Memory B cell (primary cell): ENCODE results near the gene DICER1.
A peak's percentile ranks its signal among the peaks of the same experiment; 100 is the strongest.
"Not testable (repeated sequence)": the region's sequence is repeated elsewhere in the genome, so short reads cannot be mapped to it uniquely, and the experiment has no call there.

Experiments used
- ATAC-seq: fragments of 150-1000 bp; cut with Tn5 transposase; 2 replicates; pipeline ENCODE4 v1.10.0; 2021; ENCODE audit warnings: low read depth, mild to moderate bottlenecking, moderate library complexity
- DNase-seq, 2 donors: peaks; one replicate each; pipeline ENCODE4 v3.0.0; 2022; ENCODE audit warnings: low spot score in 2 of 2
- H3K27ac Mint-ChIP-seq: one replicate; pipeline ENCODE4 v1.8.0; 2022; ENCODE audit warnings: mild to moderate bottlenecking, moderate library complexity, mixed read lengths
- H3K27me3 Mint-ChIP-seq: one replicate; pipeline ENCODE4 v1.8.0; 2022; ENCODE audit warnings: mixed read lengths
- H3K36me3 Mint-ChIP-seq: one replicate; pipeline ENCODE4 v1.8.0; 2022; ENCODE audit warnings: mild to moderate bottlenecking, mixed read lengths
- H3K4me1 Mint-ChIP-seq: one replicate; pipeline ENCODE4 v1.8.0; 2022; ENCODE audit warnings: mixed read lengths
- H3K4me3 Mint-ChIP-seq: one replicate; pipeline ENCODE4 v1.8.0; 2022; ENCODE audit warnings: mild to moderate bottlenecking, moderate library complexity, mixed read lengths
- H3K9me3 Mint-ChIP-seq: one replicate; pipeline ENCODE4 v1.8.0; 2022; ENCODE audit warnings: mixed read lengths

Gene DICER1

GRCh38 chr14:95157327-95158189, at the start of gene DICER1:
Gene DICER1, minus strand, starts transcription at chr14:95157529. Its CDS starts 24,071 bp downstream, at chr14:95133458.
- Mint-ChIP-seq H3K4me3 (peak within 1 kb of the TSS; percentile 99), H3K27ac (peak within 1 kb of the TSS; percentile 99), H3K27me3 (no peaks in the 10 kb centered on the region), H3K36me3 (no peaks in the 10 kb centered on the region), H3K4me1 (peaks cover 31% of the 10 kb centered on the region), H3K9me3 (no peaks in the 10 kb centered on the region)
- ATAC-seq (peak; percentile 77), DNase-seq (peak; percentile 95 to 97)

- DNase-seq, result no peak
- no peak for ATAC-seq
- Mint-ChIP-seq H3K27me3 (no peaks in the 10 kb centered on the region), H3K4me1 (no peaks in the 10 kb centered on the region), H3K36me3 (peaks cover 48% of the 10 kb centered on the region), H3K27ac (no peak overlapping the region), H3K9me3 (peaks cover 2% of the 10 kb centered on the region), H3K4me3 (no peak overlapping the region)
Measured at GRCh38 chr14:95206534-95206933, 49.2 kb upstream of the DICER1 start.

GRCh38 chr14:95204705-95205104, 47.4 kb upstream of the DICER1 start:
- Mint-ChIP-seq H3K36me3 (peaks cover 48% of the 10 kb centered on the region), H3K4me1 (no peaks in the 10 kb centered on the region), H3K4me3 (no peak overlapping the region), H3K9me3 (peaks cover 2% of the 10 kb centered on the region), H3K27me3 (no peaks in the 10 kb centered on the region), H3K27ac (no peak overlapping the region)
- no peak for ATAC-seq
- no peak for DNase-seq

DNA sequence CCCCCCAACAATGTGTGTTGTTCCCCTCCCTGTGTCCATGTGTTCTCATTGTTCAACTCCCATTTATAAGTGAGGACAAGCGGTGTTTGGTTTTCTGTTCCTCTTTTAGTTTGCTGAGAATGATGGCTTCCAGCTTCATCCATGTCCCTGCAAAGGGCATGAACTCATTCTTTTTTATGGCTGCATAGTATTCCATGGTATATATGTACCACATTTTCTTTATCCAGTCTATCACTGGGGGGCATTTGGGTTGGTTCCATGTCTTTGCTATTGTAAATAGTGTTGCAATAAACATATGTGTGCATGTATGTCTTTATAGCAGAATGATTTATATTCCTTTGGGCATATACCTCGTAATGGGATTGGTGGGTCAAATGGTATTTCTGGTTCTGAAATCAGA, 44.4 kb upstream of the DICER1 start:
- peaks cover 46% of the 10 kb centered on the region for H3K36me3 Mint-ChIP-seq
- ATAC-seq, H3K27me3 Mint-ChIP-seq, H3K9me3 Mint-ChIP-seq, DNase-seq, H3K27ac Mint-ChIP-seq, H3K4me1 Mint-ChIP-seq, H3K4me3 Mint-ChIP-seq: not testable (repeated sequence)

GRCh38 chr14:95200404-95200803, 43.1 kb upstream of the DICER1 start:
- Mint-ChIP-seq H3K27me3 (no peaks in the 10 kb centered on the region), H3K36me3 (peaks cover 38% of the 10 kb centered on the region), H3K27ac (no peak overlapping the region), H3K4me3 (no peak overlapping the region), H3K9me3 (no peaks in the 10 kb centered on the region), H3K4me1 (no peaks in the 10 kb centered on the region)
- ATAC-seq (no peak), DNase-seq (no peak)

GRCh38 chr14:95199298-95199983, 42.1 kb upstream of the DICER1 start:
- Mint-ChIP-seq H3K36me3 (peaks cover 33% of the 10 kb centered on the region), H3K27me3 (no peaks in the 10 kb centered on the region), H3K9me3 (no peaks in the 10 kb centered on the region), H3K4me3 (no peak overlapping the region), H3K4me1 (no peaks in the 10 kb centered on the region), H3K27ac (no peak overlapping the region)
- ATAC-seq (no peak), DNase-seq (no peak)

GRCh38 chr14:95198320-95198719, 41.0 kb upstream of the DICER1 start:
- Mint-ChIP-seq H3K27me3 (no peaks in the 10 kb centered on the region), H3K27ac (no peak overlapping the region), H3K4me3 (no peak overlapping the region), H3K36me3 (peaks cover 24% of the 10 kb centered on the region), H3K4me1 (no peaks in the 10 kb centered on the region), H3K9me3 (no peaks in the 10 kb centered on the region)
- ATAC-seq, result no peak
- no peak for DNase-seq

DNA sequence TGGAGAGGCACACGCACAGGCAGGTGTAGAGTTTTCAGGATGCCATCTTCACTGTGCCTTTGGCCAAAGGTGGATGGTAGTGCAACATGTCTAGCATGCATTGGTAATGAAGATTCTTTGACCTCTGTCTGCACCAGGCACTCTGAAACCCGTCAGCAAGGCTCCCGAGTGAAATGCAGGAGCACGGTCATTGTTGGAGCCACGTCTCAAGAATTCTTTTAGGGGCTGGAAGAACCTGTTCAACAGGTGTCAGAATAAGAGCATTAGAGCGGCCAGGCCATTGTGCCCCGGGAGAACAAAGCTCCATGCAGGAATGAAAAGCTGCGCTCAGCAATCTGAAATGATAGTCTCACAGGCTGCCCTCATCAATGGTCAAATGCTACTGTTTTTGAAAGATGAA, 40.2 kb upstream of the DICER1 start:
- no peaks in the 10 kb centered on the region for H3K9me3 Mint-ChIP-seq
- H3K27me3 Mint-ChIP-seq, result no peaks in the 10 kb centered on the region
- no peak overlapping the region for H3K27ac Mint-ChIP-seq
- DNase-seq (no peak), ATAC-seq (no peak)
- H3K4me1 Mint-ChIP-seq, result no peaks in the 10 kb centered on the region
- peaks cover 19% of the 10 kb centered on the region for H3K36me3 Mint-ChIP-seq
- H3K4me3 Mint-ChIP-seq, result no peak overlapping the region

DNA sequence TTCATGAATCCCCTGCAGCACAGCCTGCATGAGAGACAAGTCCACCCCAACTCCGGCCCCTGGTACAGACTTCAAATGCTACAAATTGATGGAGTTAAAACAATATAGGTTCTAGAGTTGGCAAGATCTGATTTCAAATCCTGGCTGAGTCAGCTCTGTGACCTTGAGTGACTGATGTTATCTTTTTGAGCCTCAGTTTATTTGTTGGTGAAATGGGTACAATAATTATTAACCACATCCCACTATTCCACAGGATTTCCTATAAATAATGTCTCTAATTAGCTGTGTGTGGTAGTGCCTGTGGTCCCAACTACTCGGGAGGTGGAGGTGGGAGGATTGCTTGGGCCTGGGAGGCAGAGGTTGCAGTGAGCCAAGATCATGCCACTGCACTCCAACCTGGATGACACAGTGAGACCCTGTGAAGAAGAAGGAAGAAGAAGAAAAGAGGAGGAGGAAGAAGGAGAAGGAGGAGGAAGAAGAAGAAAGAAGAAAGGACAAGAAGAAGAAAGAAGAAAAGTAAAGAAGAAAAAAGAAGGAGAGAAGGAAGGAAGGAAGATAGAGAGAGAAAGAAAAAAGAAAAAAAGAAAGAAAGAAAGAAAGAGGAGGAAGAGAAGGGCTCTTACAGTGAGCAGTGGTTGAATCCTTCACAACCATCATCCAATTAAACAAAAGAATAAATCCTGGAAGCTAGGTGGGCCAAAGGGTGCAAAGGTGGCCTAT, 39.7 kb upstream of the DICER1 start:
- no peaks in the 10 kb centered on the region for H3K4me1 Mint-ChIP-seq
- peaks cover 15% of the 10 kb centered on the region for H3K36me3 Mint-ChIP-seq
- H3K4me3 Mint-ChIP-seq, result no peak overlapping the region
- no peak overlapping the region for H3K27ac Mint-ChIP-seq
- no peak for DNase-seq
- no peaks in the 10 kb centered on the region for H3K27me3 Mint-ChIP-seq
- ATAC-seq, result no peak
- H3K9me3 Mint-ChIP-seq, result no peaks in the 10 kb centered on the region

- H3K27me3 Mint-ChIP-seq, result no peaks in the 10 kb centered on the region
- no peak overlapping the region for H3K4me3 Mint-ChIP-seq
- H3K4me1 Mint-ChIP-seq, result no peaks in the 10 kb centered on the region
- no peak overlapping the region for H3K27ac Mint-ChIP-seq
- DNase-seq (peak in 1 of 2 donors; percentile 7), ATAC-seq (peak; percentile 59)
- H3K36me3 Mint-ChIP-seq, result peaks cover 15% of the 10 kb centered on the region
- H3K9me3 Mint-ChIP-seq, result no peaks in the 10 kb centered on the region
Measured at GRCh38 chr14:95196268-95196667, 38.9 kb upstream of the DICER1 start.

- Mint-ChIP-seq H3K4me1 (no peaks in the 10 kb centered on the region), H3K4me3 (no peak overlapping the region), H3K27ac (no peak overlapping the region), H3K9me3 (no peaks in the 10 kb centered on the region), H3K36me3 (peaks cover 17% of the 10 kb centered on the region), H3K27me3 (no peaks in the 10 kb centered on the region)
- DNase-seq (no peak), ATAC-seq (no peak)
Measured at GRCh38 chr14:95195031-95195430, 37.7 kb upstream of the DICER1 start.

- no peaks in the 10 kb centered on the region for H3K27me3 Mint-ChIP-seq
- peaks cover 2% of the 10 kb centered on the region for H3K9me3 Mint-ChIP-seq
- ATAC-seq, result no peak
- DNase-seq, result no peak
- no peaks in the 10 kb centered on the region for H3K4me1 Mint-ChIP-seq
- peaks cover 24% of the 10 kb centered on the region for H3K36me3 Mint-ChIP-seq
- no peak overlapping the region for H3K4me3 Mint-ChIP-seq
- H3K27ac Mint-ChIP-seq, result no peak overlapping the region
Measured at GRCh38 chr14:95193081-95193480, 35.8 kb upstream of the DICER1 start.

DNA sequence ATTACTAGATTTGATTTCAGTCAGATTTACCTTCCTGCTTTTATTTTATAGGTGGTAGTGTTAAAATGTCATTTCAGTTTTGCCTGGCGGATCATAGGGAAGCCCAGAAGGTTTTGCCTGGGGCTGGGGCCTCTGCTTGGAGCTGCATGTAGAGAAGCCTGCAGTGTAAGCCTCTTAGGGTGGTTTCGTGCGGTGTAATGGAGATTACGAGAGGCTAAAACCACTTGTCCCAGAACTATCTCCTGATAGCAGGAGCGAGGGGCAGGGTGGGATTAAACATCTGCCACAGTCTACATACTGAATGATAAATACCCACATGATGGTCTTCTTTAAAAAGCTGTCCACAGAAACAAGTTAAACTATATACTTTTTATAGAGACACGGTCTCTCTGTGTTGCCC, 35.0 kb upstream of the DICER1 start:
- H3K27me3 Mint-ChIP-seq, result peaks cover 1% of the 10 kb centered on the region
- DNase-seq (no peak), ATAC-seq (no peak)
- H3K4me3 Mint-ChIP-seq, result no peak overlapping the region
- no peaks in the 10 kb centered on the region for H3K4me1 Mint-ChIP-seq
- H3K9me3 Mint-ChIP-seq, result peaks cover 4% of the 10 kb centered on the region
- H3K36me3 Mint-ChIP-seq, result peaks cover 29% of the 10 kb centered on the region
- no peak overlapping the region for H3K27ac Mint-ChIP-seq
